Endodermal cell (in vitro differentiated cells): ENCODE results near the gene MAP4K3. TPM values are rescaled to one million over a fixed set of nuclear protein-coding genes. Genes with fewer than 3 reads are reported as not detected.

Experiments
- DNase-seq: peaks from one replicate; pipeline ENCODE4 v3.0.0-alpha.2; 2017
- H3K27ac ChIP-seq: 2 replicates; pipeline ENCODE4 v1.5.1; 2013; ENCODE audit warnings: mild to moderate bottlenecking, low read depth, low read length, moderate library complexity
- H3K27me3 ChIP-seq: 2 replicates; pipeline ENCODE4 v1.6.1; 2013; ENCODE audit warnings: mild to moderate bottlenecking, low read length, moderate library complexity; ENCODE audit not compliant: insufficient read depth, control insufficient read depth, poor library complexity, severe bottlenecking
- H3K36me3 ChIP-seq: 2 replicates; pipeline ENCODE4 v1.7.0; 2013; ENCODE audit warnings: mild to moderate bottlenecking, low read length, moderate library complexity; ENCODE audit not compliant: control insufficient read depth, insufficient read depth
- H3K4me1 ChIP-seq: one replicate; pipeline ENCODE4 v1.7.0; 2013; ENCODE audit warnings: low read length; ENCODE audit not compliant: control insufficient read depth, insufficient read depth
- H3K4me3 ChIP-seq: 2 replicates; pipeline ENCODE4 v1.5.1; 2013; ENCODE audit warnings: mild to moderate bottlenecking, low read length, moderate library complexity
- H3K9ac ChIP-seq: 2 replicates; pipeline ENCODE4 v1.6.1; 2013; ENCODE audit warnings: mild to moderate bottlenecking, low read length, moderate library complexity; ENCODE audit not compliant: poor library complexity, severe bottlenecking; ENCODE audit errors: extremely low read depth
- H3K9me3 ChIP-seq: 2 replicates; pipeline ENCODE4 v1.6.1; 2013; ENCODE audit warnings: mild to moderate bottlenecking, low read length, moderate library complexity; ENCODE audit not compliant: control insufficient read depth
- H3K27ac Mint-ChIP-seq: 2 replicates; pipeline ENCODE4 v1.8.0; 2020; ENCODE audit warnings: mixed read lengths
- H3K27me3 Mint-ChIP-seq: 2 replicates; pipeline ENCODE4 v1.8.0; 2021; ENCODE audit warnings: mild to moderate bottlenecking, mixed read lengths; ENCODE audit not compliant: insufficient read depth
- H3K36me3 Mint-ChIP-seq: 2 replicates; pipeline ENCODE4 v1.8.0; 2020; ENCODE audit warnings: low read depth, mixed read lengths
- H3K4me1 Mint-ChIP-seq: 2 replicates; pipeline ENCODE4 v1.8.0; 2020; ENCODE audit warnings: mixed read lengths
- H3K4me3 Mint-ChIP-seq: 2 replicates; pipeline ENCODE4 v1.8.0; 2020; ENCODE audit warnings: mild to moderate bottlenecking, moderate library complexity, mixed read lengths
- H3K9me3 Mint-ChIP-seq: 2 replicates; pipeline ENCODE4 v1.8.0; 2020; ENCODE audit warnings: mild to moderate bottlenecking, mixed read lengths
- WGBS, 2 experiments: methylation state at CpG; one replicate each; pipeline versions ENCODE4 v1.1.5 to v1.1.7; 2013; ENCODE audit warnings: missing lambda C conversion rate in 2 of 2, mixed read lengths in 1 of 2; ENCODE audit not compliant: insufficient coverage in 1 of 2, insufficient read length in 1 of 2; 5-methylcytosine and 5-hydroxymethylcytosine counted together
- total RNA-seq, 2 donors: library from RNA; stranded (reverse); fragmentation: NEBNext Ultra II Directional in 1 of 2; extraction: Animal tissue kit (Norgen Biotek cat#: 25700) in 1 of 2; gene quantifications; 2 replicates in 1 of 2; 3 replicates in 1 of 2; pipeline ENCODE4 v1.2.1, GENCODE V29; 2021
- TF ChIP-seq, protein P1 (sequence below): fragments of 200-600 bp; sonication (generic); conservative IDR thresholded peaks from 2 replicates; pipeline ENCODE4 v1.5.0; 2021; ENCODE audit warnings: antibody characterized with exemption, mild to moderate bottlenecking

MAP4K3 gene
- total RNA-seq, 2 donors from 2014 or later: 39.1 to 45.5 TPM

- H3K4me3 Mint-ChIP-seq: no peak overlapping the region
- DNase-seq: no peak
- H3K9me3 ChIP-seq: no peaks in the 10 kb centered on the region
- H3K4me3 ChIP-seq: no peak overlapping the region
- TF ChIP-seq, protein P1, sequence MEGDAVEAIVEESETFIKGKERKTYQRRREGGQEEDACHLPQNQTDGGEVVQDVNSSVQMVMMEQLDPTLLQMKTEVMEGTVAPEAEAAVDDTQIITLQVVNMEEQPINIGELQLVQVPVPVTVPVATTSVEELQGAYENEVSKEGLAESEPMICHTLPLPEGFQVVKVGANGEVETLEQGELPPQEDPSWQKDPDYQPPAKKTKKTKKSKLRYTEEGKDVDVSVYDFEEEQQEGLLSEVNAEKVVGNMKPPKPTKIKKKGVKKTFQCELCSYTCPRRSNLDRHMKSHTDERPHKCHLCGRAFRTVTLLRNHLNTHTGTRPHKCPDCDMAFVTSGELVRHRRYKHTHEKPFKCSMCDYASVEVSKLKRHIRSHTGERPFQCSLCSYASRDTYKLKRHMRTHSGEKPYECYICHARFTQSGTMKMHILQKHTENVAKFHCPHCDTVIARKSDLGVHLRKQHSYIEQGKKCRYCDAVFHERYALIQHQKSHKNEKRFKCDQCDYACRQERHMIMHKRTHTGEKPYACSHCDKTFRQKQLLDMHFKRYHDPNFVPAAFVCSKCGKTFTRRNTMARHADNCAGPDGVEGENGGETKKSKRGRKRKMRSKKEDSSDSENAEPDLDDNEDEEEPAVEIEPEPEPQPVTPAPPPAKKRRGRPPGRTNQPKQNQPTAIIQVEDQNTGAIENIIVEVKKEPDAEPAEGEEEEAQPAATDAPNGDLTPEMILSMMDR: no peak
- no peak overlapping the region for H3K9ac ChIP-seq
- H3K9me3 Mint-ChIP-seq: no peaks in the 10 kb centered on the region
- H3K27me3 ChIP-seq: no peaks in the 10 kb centered on the region
- H3K36me3 Mint-ChIP-seq: no peaks in the 10 kb centered on the region
- H3K36me3 ChIP-seq: no peaks in the 10 kb centered on the region
- H3K27ac ChIP-seq: no peak overlapping the region
- peaks cover 8% of the 10 kb centered on the region for H3K4me1 Mint-ChIP-seq
- H3K4me1 ChIP-seq: no peaks in the 10 kb centered on the region
- WGBS, 2 experiments: 95 to 100% methylated on average over 4 to 5 of the region's 5 CpGs
- H3K27ac Mint-ChIP-seq: no peak overlapping the region
- no peaks in the 10 kb centered on the region for H3K27me3 Mint-ChIP-seq
Observed at GRCh38 chr2:39218391-39218790, 218.7 kb downstream of the MAP4K3 start.

DNA sequence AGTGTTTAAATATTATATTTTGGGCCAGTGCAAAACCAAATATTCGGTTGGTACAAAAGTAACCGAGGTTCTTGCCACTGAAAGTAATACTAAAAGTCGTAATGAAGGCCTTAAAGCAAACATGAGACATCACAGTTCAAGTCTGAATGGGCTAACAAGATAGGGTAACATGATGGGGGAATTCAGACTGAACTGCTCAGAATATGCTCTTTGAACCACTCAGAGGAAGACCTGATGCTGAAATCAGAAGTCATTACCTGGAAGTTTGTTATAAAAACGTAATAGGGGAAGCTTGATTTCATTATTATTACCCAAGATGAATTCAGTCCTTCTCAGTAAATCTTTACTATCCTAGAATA is 219.9 kb downstream of the MAP4K3 start:
- no peak overlapping the region for H3K4me3 Mint-ChIP-seq
- no peak for DNase-seq
- H3K9ac ChIP-seq: no peak overlapping the region
- no peak overlapping the region for H3K27ac ChIP-seq
- H3K36me3 ChIP-seq: no peaks in the 10 kb centered on the region
- no peaks in the 10 kb centered on the region for H3K36me3 Mint-ChIP-seq
- no peak overlapping the region for H3K27ac Mint-ChIP-seq
- H3K27me3 Mint-ChIP-seq: no peaks in the 10 kb centered on the region
- WGBS, 2 experiments: 91 to 93% methylated on average over 4 of the region's 4 CpGs
- no peak overlapping the region for H3K4me3 ChIP-seq
- H3K4me1 ChIP-seq: no peaks in the 10 kb centered on the region
- TF ChIP-seq, protein P1: no peak
- peaks cover 8% of the 10 kb centered on the region for H3K4me1 Mint-ChIP-seq
- no peaks in the 10 kb centered on the region for H3K27me3 ChIP-seq
- no peaks in the 10 kb centered on the region for H3K9me3 ChIP-seq
- peaks cover 1% of the 10 kb centered on the region for H3K9me3 Mint-ChIP-seq

DNA sequence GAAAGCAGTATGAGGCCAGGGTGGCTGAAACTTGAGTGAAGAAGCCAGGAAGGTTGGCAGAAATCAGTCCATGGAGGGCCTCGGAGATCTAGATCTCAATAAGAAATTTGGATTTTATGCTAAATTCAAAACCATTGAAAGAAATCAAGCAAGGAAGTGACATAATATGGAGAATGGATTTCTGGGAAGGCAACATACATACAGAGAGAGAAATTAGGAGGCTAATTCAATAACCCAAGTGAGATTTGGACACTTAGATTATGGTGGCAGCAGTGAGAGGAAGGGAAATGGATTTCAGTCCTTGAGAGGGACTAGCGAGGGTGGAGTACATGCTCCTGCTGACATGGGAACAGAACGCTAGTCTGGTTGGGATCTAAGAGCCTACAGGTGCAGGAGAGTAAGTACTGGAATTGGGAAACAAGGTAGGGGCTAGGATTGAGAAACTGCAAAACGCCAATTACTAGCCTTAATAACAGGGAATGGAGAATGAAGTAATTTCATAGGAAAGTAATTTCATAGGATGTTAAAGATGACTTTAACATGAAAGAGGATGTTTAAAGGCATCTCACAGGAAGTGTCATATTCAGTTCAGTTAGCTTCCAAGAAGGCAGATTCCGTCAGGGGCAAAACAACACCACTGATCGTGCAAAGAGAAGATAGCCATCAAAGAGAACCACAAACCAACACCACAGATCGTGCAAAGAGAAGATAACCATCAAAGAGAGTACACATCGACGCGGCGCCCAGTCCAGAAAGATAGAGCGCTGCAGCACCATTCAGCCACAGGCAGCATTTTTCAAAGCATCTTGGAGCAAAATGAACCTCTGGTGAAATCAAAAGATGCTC is 220.5 kb downstream of the MAP4K3 start:
- H3K27ac Mint-ChIP-seq: no peak overlapping the region

More for the DNA sequence above, 220.5 kb downstream of the MAP4K3 start:
- Mint-ChIP-seq H3K4me1 (peaks cover 8% of the 10 kb centered on the region), H3K9me3 (peaks cover 1% of the 10 kb centered on the region), H3K4me3 (no peak overlapping the region), H3K27me3 (no peaks in the 10 kb centered on the region), H3K36me3 (no peaks in the 10 kb centered on the region)
- H3K27me3 ChIP-seq: no peaks in the 10 kb centered on the region
- TF ChIP-seq, protein P1: no peak
- H3K9me3 ChIP-seq: no peaks in the 10 kb centered on the region
- H3K4me1 ChIP-seq: no peaks in the 10 kb centered on the region
- no peak for DNase-seq
- no peak overlapping the region for H3K4me3 ChIP-seq
- no peak overlapping the region for H3K9ac ChIP-seq
- 81 to 86% methylated on average over 11 to 12 of the region's 12 CpGs for WGBS, 2 experiments
- H3K36me3 ChIP-seq: no peaks in the 10 kb centered on the region
- H3K27ac ChIP-seq: no peak overlapping the region
